Thyroid gland (tissue), 4 donors: Measurements from ENCODE around the gene SNX14. TPM values are rescaled to one million over a fixed set of nuclear protein-coding genes. Genes with fewer than 3 reads are reported as not detected.

Experiments
- DNase-seq, 2 donors: peaks; one replicate each; pipeline ENCODE4 v3.0.0-alpha.2; 2019
- H3K27ac ChIP-seq, 3 donors: fragments of 200-600 bp; sonication (generic); 1 replicate in 2 of 3; 2 replicates in 1 of 3; pipeline ENCODE4 v1.5.1; 2016 to 2019; ENCODE audit warnings: mild to moderate bottlenecking in 1 of 3, moderate library complexity in 1 of 3
- H3K27me3 ChIP-seq: fragments of 200-600 bp; sonication (generic); one replicate; pipeline ENCODE4 v1.5.1; 2019
- H3K36me3 ChIP-seq, 2 donors: fragments of 200-600 bp; sonication (generic); one replicate each; pipeline ENCODE4 v1.5.1; 2016 to 2019
- H3K4me1 ChIP-seq, 2 donors: fragments of 200-600 bp; sonication (generic); one replicate each; pipeline ENCODE4 v1.5.1; 2017 to 2019
- H3K4me3 ChIP-seq, 3 donors: fragments of 200-600 bp; sonication (generic); replicated peaks in 1 of 3; 1 replicate in 2 of 3; 2 replicates in 1 of 3; pipeline ENCODE4 v1.5.1; 2016; ENCODE audit warnings: mild to moderate bottlenecking in 1 of 3
- H3K9me3 ChIP-seq: fragments of 200-600 bp; sonication (generic); one replicate; pipeline ENCODE4 v1.5.1; 2017
- POLR2A ChIP-seq, 2 donors: fragments of 450-650 bp; IDR thresholded peaks; one replicate each; pipeline ENCODE4 v1.6.1; 2017; ENCODE audit warnings: antibody characterized with exemption in 2 of 2, mild to moderate bottlenecking in 2 of 2, moderate library complexity in 1 of 2
- WGBS, 2 donors: methylation state at CpG; one replicate each; pipeline ENCODE4 v1.1.5; 2017; 5-methylcytosine and 5-hydroxymethylcytosine counted together
- intact Hi-C: fragments of 100-400 bp; cut with DNase I; formaldehyde crosslinking; loops from one replicate; pipeline ENCODE4 v1.15.1; 2023
- total RNA-seq, 4 donors: library from RNA; depleted of rRNA; stranded (reverse); fragments of >200 nt; gene quantifications; one replicate each; pipeline ENCODE4 v1.2.3, GENCODE V29; 2016
- TF ChIP-seq, protein P1 (sequence below), 6 experiments: fragments of 200-600 bp in 3 of 6; fragments of 450-650 bp in 3 of 6; sonication (generic) in 3 of 6; IDR thresholded peaks; one replicate each; pipeline ENCODE4 v1.5.1; 2016 to 2019; ENCODE audit warnings: antibody characterized with exemption in 6 of 6, mild to moderate bottlenecking in 2 of 6, inconsistent platforms in 1 of 6, moderate library complexity in 1 of 6

The SNX14 gene
- total RNA-seq, 4 donors from 2014 or later, result 94.9 to 160 (median 124) TPM

DNA sequence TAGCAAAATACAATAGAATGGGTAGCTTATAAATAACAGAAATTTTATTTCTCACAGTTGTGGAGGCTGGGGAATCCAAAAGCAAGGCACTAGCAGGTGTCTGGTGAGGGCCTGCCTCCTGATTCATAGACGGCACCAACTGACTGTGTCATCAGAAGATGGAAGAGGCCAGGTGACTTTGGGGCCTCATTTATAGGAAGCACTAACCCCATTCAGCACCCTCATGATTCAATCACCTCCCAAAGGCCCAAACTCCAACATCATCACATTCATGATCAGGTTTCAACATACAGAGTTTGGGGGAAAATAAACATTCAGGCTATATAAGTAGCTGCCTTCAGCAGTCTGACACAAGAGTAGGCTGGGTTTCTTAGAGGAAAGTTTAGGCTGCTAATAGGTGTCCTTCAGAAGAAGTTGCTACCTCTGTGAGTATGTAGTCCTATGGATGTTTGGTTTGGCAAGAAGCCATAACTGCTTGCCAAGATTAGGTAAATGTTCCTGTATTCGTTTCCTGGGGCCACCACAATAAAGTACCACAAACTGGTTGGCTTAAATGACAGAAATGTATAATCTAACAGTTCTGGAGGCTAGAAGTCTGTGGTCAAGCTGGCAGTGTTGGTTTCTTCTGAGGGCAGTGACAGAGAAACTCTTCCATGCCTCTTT, 94.9 kb downstream of the SNX14 start:
- no peak overlapping the region for H3K4me3 ChIP-seq
- DNase-seq, result no peak
- intact Hi-C loops, result no loop called here
- H3K9me3 ChIP-seq, result no peaks in the 10 kb centered on the region
- no peak overlapping the region for H3K27ac ChIP-seq
- H3K36me3 ChIP-seq, result no peaks in the 10 kb centered on the region
- no peaks in the 10 kb centered on the region for H3K27me3 ChIP-seq
- WGBS, 2 donors, result 42 to 51% methylated on average over 2 of the region's 2 CpGs
- TF ChIP-seq, protein P1, sequence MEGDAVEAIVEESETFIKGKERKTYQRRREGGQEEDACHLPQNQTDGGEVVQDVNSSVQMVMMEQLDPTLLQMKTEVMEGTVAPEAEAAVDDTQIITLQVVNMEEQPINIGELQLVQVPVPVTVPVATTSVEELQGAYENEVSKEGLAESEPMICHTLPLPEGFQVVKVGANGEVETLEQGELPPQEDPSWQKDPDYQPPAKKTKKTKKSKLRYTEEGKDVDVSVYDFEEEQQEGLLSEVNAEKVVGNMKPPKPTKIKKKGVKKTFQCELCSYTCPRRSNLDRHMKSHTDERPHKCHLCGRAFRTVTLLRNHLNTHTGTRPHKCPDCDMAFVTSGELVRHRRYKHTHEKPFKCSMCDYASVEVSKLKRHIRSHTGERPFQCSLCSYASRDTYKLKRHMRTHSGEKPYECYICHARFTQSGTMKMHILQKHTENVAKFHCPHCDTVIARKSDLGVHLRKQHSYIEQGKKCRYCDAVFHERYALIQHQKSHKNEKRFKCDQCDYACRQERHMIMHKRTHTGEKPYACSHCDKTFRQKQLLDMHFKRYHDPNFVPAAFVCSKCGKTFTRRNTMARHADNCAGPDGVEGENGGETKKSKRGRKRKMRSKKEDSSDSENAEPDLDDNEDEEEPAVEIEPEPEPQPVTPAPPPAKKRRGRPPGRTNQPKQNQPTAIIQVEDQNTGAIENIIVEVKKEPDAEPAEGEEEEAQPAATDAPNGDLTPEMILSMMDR (IDR thresholded peaks at IDR 0.05), result no peak
- no peak for TF ChIP-seq POLR2A (IDR thresholded peaks at IDR 0.05)
- H3K4me1 ChIP-seq, result no peaks in the 10 kb centered on the region

DNA sequence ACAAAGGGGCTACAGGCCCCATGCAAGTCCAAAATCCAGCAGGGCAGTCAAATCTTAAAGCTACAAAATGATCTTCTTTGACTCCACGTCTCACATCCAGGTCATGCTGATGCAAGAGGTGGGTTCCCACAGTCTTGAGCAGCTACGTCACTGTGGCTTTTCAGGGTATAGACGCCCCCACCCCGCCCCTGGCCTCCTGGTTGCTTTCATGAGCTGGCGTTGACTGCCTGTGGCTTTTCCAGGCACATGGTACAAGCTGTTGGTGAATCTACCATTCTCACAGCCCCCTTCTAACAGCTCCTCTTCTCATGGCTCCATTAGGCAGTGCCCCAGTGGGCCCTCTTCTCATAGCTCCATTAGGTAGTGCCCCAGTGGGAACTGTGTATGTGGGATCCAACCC, 96.8 kb downstream of the SNX14 start:
- TF ChIP-seq POLR2A (IDR thresholded peaks at IDR 0.05), result no peak
- no peaks in the 10 kb centered on the region for H3K36me3 ChIP-seq
- no peak overlapping the region for H3K4me3 ChIP-seq
- H3K27ac ChIP-seq, result no peak overlapping the region
- no peaks in the 10 kb centered on the region for H3K4me1 ChIP-seq
- intact Hi-C loops, result no loop called here
- 90 to 99% methylated on average over 5 of the region's 5 CpGs for WGBS, 2 donors
- DNase-seq, result no peak
- H3K27me3 ChIP-seq, result no peaks in the 10 kb centered on the region
- no peaks in the 10 kb centered on the region for H3K9me3 ChIP-seq

DNA sequence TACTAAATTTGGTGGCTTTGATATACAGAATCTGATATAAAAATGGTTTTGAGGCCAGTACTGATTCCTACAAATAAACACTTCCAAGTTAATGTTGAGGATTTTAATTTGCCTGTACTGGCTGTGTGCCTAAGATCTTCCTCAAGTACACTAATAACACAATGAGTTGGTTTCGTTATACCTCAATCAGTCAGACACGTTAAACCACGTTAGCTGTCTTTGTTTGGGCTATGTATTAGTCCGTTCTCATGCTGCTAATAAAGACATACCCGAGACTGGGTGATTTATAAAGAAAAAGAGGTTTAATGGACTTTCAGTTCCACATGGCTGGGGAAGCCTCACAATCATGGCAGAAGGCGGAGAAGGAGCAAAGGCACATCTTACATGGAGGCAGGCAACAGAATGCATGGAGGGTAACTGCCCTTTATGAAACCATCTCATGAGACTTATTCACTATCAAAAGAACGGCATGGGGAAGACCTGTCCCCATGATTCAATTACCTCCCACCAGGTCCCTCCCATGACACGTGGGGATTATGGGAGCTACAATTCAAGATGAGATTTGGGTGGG, 97.6 kb downstream of the SNX14 start:
- Histone ChIP-seq H3K36me3 (no peaks in the 10 kb centered on the region), H3K27me3 (no peaks in the 10 kb centered on the region), H3K4me3 (no peak overlapping the region), H3K4me1 (no peaks in the 10 kb centered on the region), H3K9me3 (no peaks in the 10 kb centered on the region), H3K27ac (no peak overlapping the region)
- no peak for DNase-seq
- TF ChIP-seq, protein P1 (IDR thresholded peaks at IDR 0.05), result no peak
- no peak for TF ChIP-seq POLR2A (IDR thresholded peaks at IDR 0.05)
- WGBS, 2 donors, result 79 to 92% methylated on average over 8 of the region's 8 CpGs
- intact Hi-C loops, result no loop called here

DNA sequence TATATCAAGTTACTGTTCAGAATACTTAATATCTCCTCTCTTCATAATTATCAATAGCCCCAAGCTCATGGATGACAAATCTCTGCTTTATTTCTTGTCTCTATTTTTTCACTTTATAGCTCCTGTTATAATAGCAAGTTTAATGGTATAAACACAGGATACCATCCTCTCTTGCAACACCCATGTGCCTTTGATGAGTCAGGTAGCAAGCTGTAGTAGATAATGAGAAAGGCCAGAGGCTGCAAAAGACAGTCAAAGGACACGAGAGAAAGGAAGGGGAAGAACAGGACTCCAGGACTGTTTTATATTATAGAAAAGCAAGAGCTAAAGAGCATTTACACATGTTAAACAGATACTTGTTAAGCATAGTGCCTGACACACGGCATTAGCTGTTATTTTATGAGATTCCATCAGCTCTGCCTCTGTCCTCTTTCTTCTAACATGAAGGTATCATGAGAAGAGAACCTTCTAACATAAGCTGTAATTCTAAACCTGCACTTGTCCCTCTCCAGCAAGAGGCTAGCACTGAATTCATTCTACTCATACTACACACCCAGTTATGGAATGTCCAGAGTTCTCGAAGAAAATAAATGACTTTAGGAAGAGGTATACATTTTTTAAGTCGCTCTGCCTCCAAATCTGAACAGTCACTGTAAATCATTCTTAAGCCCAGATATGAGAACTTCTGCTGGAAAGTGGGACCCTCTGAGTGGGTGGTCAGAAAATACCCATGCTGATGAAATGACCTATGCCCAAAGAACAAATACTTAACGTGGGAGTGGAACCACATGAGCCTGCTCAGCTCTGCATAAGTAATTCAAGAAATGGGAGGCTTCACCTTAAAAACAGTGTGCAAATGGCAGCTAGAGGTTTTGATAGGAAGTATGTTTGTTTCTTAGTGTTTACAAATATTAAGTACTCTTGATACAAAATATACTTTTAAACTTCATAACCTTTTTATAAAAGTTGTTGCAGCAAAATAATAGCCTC, 98.8 kb downstream of the SNX14 start:
- Histone ChIP-seq H3K36me3 (no peaks in the 10 kb centered on the region), H3K4me1 (no peaks in the 10 kb centered on the region), H3K4me3 (no peak overlapping the region), H3K27me3 (no peaks in the 10 kb centered on the region), H3K9me3 (no peaks in the 10 kb centered on the region), H3K27ac (no peak overlapping the region)
- no peak for DNase-seq
- 50 to 57% methylated on average over 5 of the region's 5 CpGs for WGBS, 2 donors
- intact Hi-C loops, result no loop called here
- TF ChIP-seq, protein P1 (IDR thresholded peaks at IDR 0.05), result no peak
- TF ChIP-seq POLR2A (IDR thresholded peaks at IDR 0.05), result no peak

DNA sequence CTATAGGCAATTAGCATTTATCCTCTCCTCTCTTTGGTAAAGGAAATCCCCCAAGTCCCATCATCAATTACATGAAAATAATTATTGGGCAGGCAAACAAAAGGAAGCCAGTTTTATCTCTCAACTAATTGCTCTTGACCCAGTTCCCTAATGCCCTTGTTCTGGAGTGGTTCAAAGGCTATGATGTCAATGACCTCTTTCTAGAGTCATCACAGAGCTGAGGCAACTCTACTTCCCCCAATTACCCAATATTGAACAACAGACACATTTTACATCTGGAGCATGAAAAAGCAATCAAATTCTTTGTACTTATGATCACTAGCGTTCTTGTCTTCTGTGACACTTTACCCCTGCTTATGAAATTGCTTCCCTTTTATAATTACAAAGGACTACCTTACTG, 100.3 kb downstream of the SNX14 start:
- 91 to 96% methylated on average over 1 of the region's 1 CpG for WGBS, 2 donors
- Histone ChIP-seq H3K36me3 (no peaks in the 10 kb centered on the region), H3K27ac (no peak overlapping the region), H3K4me1 (no peaks in the 10 kb centered on the region), H3K27me3 (no peaks in the 10 kb centered on the region), H3K9me3 (no peaks in the 10 kb centered on the region), H3K4me3 (no peak overlapping the region)
- DNase-seq, result no peak
- intact Hi-C loops, result no loop called here
- no peak for TF ChIP-seq POLR2A (IDR thresholded peaks at IDR 0.05)
- TF ChIP-seq, protein P1 (IDR thresholded peaks at IDR 0.05), result no peak
